H7 (cell line): ENCODE measurements around the gene UFSP1. TPM values are rescaled to one million over a fixed set of nuclear protein-coding genes. Genes with fewer than 3 reads are reported as not detected.
"Not testable (repeated sequence)": the region's sequence is repeated elsewhere in the genome, so short reads cannot be mapped to it uniquely, and the experiment has no call there.

Experiments
- DNase-seq: peaks from one replicate; pipeline ENCODE4 v3.0.0; 2012
- H3K27me3 ChIP-seq: 2 replicates; pipeline ENCODE4 v1.6.0; 2011; ENCODE audit warnings: mild to moderate bottlenecking, low read length; ENCODE audit not compliant: control insufficient read depth, insufficient read depth
- H3K36me3 ChIP-seq: replicated peaks from 2 replicates; pipeline ENCODE4 v1.5.1; 2011; ENCODE audit warnings: low read length; ENCODE audit not compliant: control insufficient read depth, insufficient read depth
- H3K4me3 ChIP-seq: 2 replicates; pipeline ENCODE4 v1.5.1; 2011; ENCODE audit warnings: low read depth, mild to moderate bottlenecking, control low read depth, low read length, moderate library complexity; ENCODE audit not compliant: insufficient read depth
- total RNA-seq: library from RNA; depleted of rRNA; stranded (reverse); fragments of >200 nt; shearing (Covaris generic); gene quantifications from 2 replicates; pipeline ENCODE4 v1.2.3, GENCODE V29; 2014; rRNA removed

The UFSP1 gene
- total RNA-seq = 7.7 and 12.2 TPM in 2 replicates

- peak within 1 kb of the TSS; percentile 91 for H3K4me3 ChIP-seq
- H3K36me3 ChIP-seq = peaks cover 32% of the 10 kb centered on the region
- H3K27me3 ChIP-seq = no peaks in the 10 kb centered on the region
- no peak for DNase-seq
Measured at GRCh38 chr7:100888988-100889750, at the start of gene UFSP1. Gene UFSP1 (minus strand): TSS chr7:100889715. CDS start chr7:100889271, 444 bp downstream.

GRCh38 chr7:100936167-100936566 lies 46.7 kb upstream of the UFSP1 start:
- H3K4me3 ChIP-seq, DNase-seq, H3K36me3 ChIP-seq, H3K27me3 ChIP-seq: not testable (repeated sequence)

- H3K4me3 ChIP-seq, H3K36me3 ChIP-seq, H3K27me3 ChIP-seq, DNase-seq: not testable (repeated sequence)
Measured at GRCh38 chr7:100935381-100935780, 45.9 kb upstream of the UFSP1 start.

- H3K4me3 ChIP-seq = no peak overlapping the region
- no peaks in the 10 kb centered on the region for H3K36me3 ChIP-seq
- DNase-seq = no peak
- no peaks in the 10 kb centered on the region for H3K27me3 ChIP-seq
Measured at GRCh38 chr7:100933734-100934133, 44.2 kb upstream of the UFSP1 start.

- no peaks in the 10 kb centered on the region for H3K27me3 ChIP-seq
- H3K36me3 ChIP-seq = no peaks in the 10 kb centered on the region; the same call in 1 of the 2 replicates
- no peak for DNase-seq
- H3K4me3 ChIP-seq = no peak overlapping the region
Measured at GRCh38 chr7:100929808-100930174, 40.3 kb upstream of the UFSP1 start.

- DNase-seq, H3K36me3 ChIP-seq, H3K27me3 ChIP-seq, H3K4me3 ChIP-seq: not testable (repeated sequence)
Measured at GRCh38 chr7:100923616-100924015, 34.1 kb upstream of the UFSP1 start.

GRCh38 chr7:100921039-100921438 lies 31.5 kb upstream of the UFSP1 start:
- H3K4me3 ChIP-seq = no peak overlapping the region
- H3K36me3 ChIP-seq = no peaks in the 10 kb centered on the region
- H3K27me3 ChIP-seq = no peaks in the 10 kb centered on the region
- DNase-seq = no peak

- H3K4me3 ChIP-seq, H3K36me3 ChIP-seq, H3K27me3 ChIP-seq, DNase-seq: not testable (repeated sequence)
Measured at GRCh38 chr7:100919779-100920437, 30.4 kb upstream of the UFSP1 start.

- not testable (repeated sequence) for H3K27me3 ChIP-seq, H3K36me3 ChIP-seq, H3K4me3 ChIP-seq, DNase-seq
Measured at GRCh38 chr7:100919335-100919734, 29.8 kb upstream of the UFSP1 start.

- no peaks in the 10 kb centered on the region for H3K36me3 ChIP-seq
- DNase-seq = no peak
- no peaks in the 10 kb centered on the region for H3K27me3 ChIP-seq
- H3K4me3 ChIP-seq = no peak overlapping the region
Measured at GRCh38 chr7:100914879-100915447, 25.4 kb upstream of the UFSP1 start.

GRCh38 chr7:100914208-100914878 lies 24.8 kb upstream of the UFSP1 start:
- Histone ChIP-seq H3K4me3 (no peak overlapping the region), H3K36me3 (no peaks in the 10 kb centered on the region), H3K27me3 (no peaks in the 10 kb centered on the region)
- DNase-seq = no peak

- no peak for DNase-seq
- Histone ChIP-seq H3K4me3 (no peak overlapping the region), H3K36me3 (no peaks in the 10 kb centered on the region), H3K27me3 (no peaks in the 10 kb centered on the region)
Measured at GRCh38 chr7:100911484-100911883, 22.0 kb upstream of the UFSP1 start.

GRCh38 chr7:100910443-100910842 lies 20.9 kb upstream of the UFSP1 start:
- not testable (repeated sequence) for H3K4me3 ChIP-seq, H3K27me3 ChIP-seq, H3K36me3 ChIP-seq, DNase-seq

- no peak overlapping the region for H3K4me3 ChIP-seq
- H3K36me3 ChIP-seq = no peaks in the 10 kb centered on the region
- DNase-seq = no peak
- H3K27me3 ChIP-seq = no peaks in the 10 kb centered on the region
Measured at GRCh38 chr7:100908512-100908911, 19.0 kb upstream of the UFSP1 start.

- H3K36me3 ChIP-seq = no peaks in the 10 kb centered on the region
- DNase-seq = no peak
- H3K4me3 ChIP-seq = no peak overlapping the region
- no peaks in the 10 kb centered on the region for H3K27me3 ChIP-seq
Measured at GRCh38 chr7:100902638-100903037, 13.1 kb upstream of the UFSP1 start.
